Activated CD8-positive, alpha-beta T cell treated with anti-CD3 and anti-CD28 coated beads for 36 hours (primary cell): ENCODE results near the gene SNRNP70. TPM values are rescaled to one million over a fixed set of nuclear protein-coding genes. Genes with fewer than 3 reads are reported as not detected.
"Not testable (repeated sequence)": the region's sequence is repeated elsewhere in the genome, so short reads cannot be mapped to it uniquely, and the experiment has no call there.

Source experiments
- ATAC-seq: fragments of 200-7000 bp; cut with Tn5 transposase; one replicate; pipeline ENCODE4 v1.10.0; 2021; ENCODE audit warnings: mild to moderate bottlenecking, moderate library complexity
- CTCF ChIA-PET: fragments of 350-600 bp; sonication (Branson Sonifier 250); formaldehyde crosslinking; loops from one replicate; lab custom pipeline; 2021; ENCODE audit warnings: antibody characterized with exemption; lab: Charles Lee
- POLR2A ChIA-PET: fragments of 350-600 bp; sonication (Branson Sonifier 250); formaldehyde crosslinking; loops from one replicate; lab custom pipeline; 2021; ENCODE audit warnings: antibody characterized with exemption; lab: Charles Lee
- DNase-seq: peaks from one replicate; pipeline ENCODE4 v3.0.0-alpha.2; 2020
- H3K27ac Mint-ChIP-seq: one replicate; pipeline ENCODE4 v1.8.0; 2021; ENCODE audit warnings: mild to moderate bottlenecking, mixed read lengths
- H3K27me3 Mint-ChIP-seq: one replicate; pipeline ENCODE4 v1.8.0; 2021; ENCODE audit warnings: mixed read lengths
- H3K36me3 Mint-ChIP-seq: one replicate; pipeline ENCODE4 v1.8.0; 2021; ENCODE audit warnings: low read depth, mixed read lengths
- H3K4me1 Mint-ChIP-seq: one replicate; pipeline ENCODE4 v1.8.0; 2021; ENCODE audit warnings: low read depth, mixed read lengths
- H3K4me3 Mint-ChIP-seq: one replicate; pipeline ENCODE4 v1.8.0; 2021; ENCODE audit warnings: mild to moderate bottlenecking, moderate library complexity, mixed read lengths
- H3K9me3 Mint-ChIP-seq: one replicate; pipeline ENCODE4 v1.8.0; 2021; ENCODE audit warnings: mixed read lengths
- intact Hi-C: fragments of 100-400 bp; cut with micrococcal nuclease; formaldehyde crosslinking; loops from one replicate; pipeline ENCODE4 v1.10.0; 2022
- total RNA-seq, 2 experiments: library from RNA; stranded (reverse); gene quantifications; one replicate each; pipeline ENCODE4 v1.2.3, GENCODE V29; 2021
- TF ChIP-seq, protein P1 (sequence below): fragments of 200-600 bp; IDR thresholded peaks from one replicate; pipeline ENCODE4 v1.8.0; 2022; ENCODE audit warnings: antibody characterized with exemption, mild to moderate bottlenecking

SNRNP70 gene
- total RNA-seq, 2 experiments from 2014 or later: 187 to 188 TPM

DNA sequence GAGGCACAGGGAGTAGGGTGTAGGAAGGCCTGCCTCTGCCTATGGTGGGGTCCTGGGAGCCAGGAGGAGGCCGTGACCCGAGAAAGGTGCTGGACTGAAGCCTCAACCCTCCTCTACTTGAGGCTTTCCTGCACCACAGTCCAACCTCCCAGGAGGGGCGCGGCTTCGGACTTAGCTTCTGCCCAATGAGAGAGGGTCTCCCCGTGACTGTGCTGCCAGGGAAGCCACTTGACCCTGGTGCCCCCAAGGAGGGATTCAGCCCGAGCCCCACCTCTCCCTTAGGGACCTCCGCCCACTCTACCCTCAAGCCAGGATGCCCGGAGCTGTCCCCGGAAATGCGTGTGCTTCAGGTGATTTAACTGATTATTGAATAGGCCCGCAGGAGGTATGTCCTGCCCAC is 36.2 kb upstream of the SNRNP70 start, which contains the start of gene CGB8:
CGB8 (minus strand) TSS at position 101 of the 400 bp plus-strand sequence. CDS start 372 bp downstream, outside the sequence.
- CTCF ChIA-PET, H3K27me3 Mint-ChIP-seq, H3K36me3 Mint-ChIP-seq, DNase-seq, ATAC-seq, H3K9me3 Mint-ChIP-seq, H3K27ac Mint-ChIP-seq, intact Hi-C loops, POLR2A ChIA-PET, H3K4me3 Mint-ChIP-seq, H3K4me1 Mint-ChIP-seq: not testable (repeated sequence)

DNA sequence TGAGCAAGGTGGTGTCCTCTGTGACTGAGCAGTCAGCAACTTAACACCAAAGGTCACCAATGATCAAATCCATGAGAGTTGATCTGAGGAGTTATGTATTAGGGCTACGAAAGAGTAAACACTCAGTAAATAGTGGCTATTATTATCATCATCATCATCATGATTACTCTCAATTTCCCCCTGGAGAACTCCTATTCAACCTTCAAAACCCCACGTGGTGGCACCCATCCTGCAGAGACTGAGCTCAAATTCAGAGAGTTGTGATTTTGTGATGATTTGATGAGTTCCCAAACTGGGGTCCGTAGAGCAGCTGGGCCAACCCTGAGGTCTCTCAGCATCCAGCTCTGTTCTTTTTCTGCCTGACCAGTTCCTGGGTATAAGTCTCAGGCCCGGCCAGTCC is 35.4 kb upstream of the SNRNP70 start:
- CTCF ChIA-PET, H3K9me3 Mint-ChIP-seq, intact Hi-C loops, H3K27me3 Mint-ChIP-seq, H3K4me3 Mint-ChIP-seq, H3K4me1 Mint-ChIP-seq, POLR2A ChIA-PET, H3K36me3 Mint-ChIP-seq, DNase-seq, ATAC-seq, H3K27ac Mint-ChIP-seq: not testable (repeated sequence)

DNA sequence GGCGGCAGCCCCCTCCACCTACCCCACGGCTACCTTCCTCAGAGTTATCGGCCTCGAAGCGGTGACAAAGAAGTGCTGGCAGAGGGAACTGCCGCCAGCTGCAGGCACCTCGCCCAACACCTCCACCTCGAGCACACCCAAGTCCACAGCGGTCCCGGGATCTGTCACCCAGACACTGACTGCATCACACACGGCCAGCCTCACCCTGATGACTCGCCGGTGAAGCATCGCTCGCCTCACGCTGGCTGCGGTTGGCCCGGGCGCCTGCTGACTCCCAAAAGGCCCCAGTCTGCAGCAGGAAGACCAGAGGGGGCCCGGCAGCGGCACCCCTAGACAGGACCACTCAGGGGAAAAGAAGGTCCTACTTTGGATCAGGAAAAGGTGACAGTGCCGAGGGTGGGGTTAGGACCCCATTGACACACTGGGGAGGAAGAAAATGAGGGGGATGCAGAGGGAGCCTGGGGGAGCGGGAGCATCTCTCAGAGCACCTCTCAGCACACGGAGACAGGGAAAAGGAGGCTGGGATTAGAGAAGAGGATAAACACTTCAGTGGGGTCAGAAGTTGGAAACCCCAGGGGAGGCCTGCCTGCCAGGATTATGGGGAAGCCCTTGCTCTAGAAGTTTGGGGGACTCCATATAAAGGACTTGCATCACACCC is 34.7 kb upstream of the SNRNP70 start:
- H3K4me3 Mint-ChIP-seq, H3K27ac Mint-ChIP-seq, H3K4me1 Mint-ChIP-seq, POLR2A ChIA-PET, intact Hi-C loops, ATAC-seq, H3K36me3 Mint-ChIP-seq, H3K9me3 Mint-ChIP-seq, CTCF ChIA-PET, DNase-seq, H3K27me3 Mint-ChIP-seq: not testable (repeated sequence)

DNA sequence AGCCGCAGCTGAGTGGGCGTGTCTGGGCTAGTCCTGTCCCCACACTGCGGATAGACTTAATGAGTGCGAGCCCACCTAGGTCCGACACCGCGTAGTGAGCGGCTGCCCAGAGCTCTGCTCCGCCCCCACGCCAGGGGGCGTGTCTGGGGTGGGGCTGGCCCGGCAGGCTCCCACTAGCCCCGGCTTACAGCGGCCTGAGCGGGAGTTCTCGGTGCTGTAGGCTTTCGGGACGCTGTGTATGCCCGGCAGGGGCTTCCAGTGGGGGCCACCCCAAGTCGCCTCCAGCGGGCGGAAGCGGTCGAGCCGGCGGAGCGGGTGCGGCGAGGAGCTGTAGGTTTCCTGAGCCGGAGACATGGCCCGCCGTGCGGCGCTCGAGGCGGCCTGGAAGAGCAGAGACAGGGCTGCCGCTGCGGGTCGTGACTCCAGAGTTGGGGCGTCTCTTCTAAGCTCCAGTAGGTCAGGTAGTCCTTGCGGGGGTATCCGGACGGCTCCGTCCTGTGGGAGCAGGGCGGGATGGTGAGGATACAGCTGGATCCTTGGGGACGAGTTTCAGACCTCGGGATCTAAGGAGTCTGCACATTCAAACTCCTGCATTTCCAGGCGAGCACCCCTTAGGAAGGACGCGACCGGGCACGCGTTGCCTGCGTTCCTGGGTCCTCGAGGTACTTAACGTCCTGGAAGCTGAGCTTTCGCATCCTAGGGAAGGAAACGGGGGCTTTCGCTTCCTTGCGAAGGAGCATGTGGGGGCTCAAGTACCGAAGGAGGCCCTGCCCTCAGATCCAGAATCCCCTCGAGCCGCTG is 28.9 kb upstream of the SNRNP70 start:
- intact Hi-C loops: no loop called here
- Mint-ChIP-seq H3K4me1 (peaks cover 18% of the 10 kb centered on the region), H3K27ac (no peak overlapping the region), H3K36me3 (no peaks in the 10 kb centered on the region), H3K27me3 (peaks cover 38% of the 10 kb centered on the region), H3K4me3 (peak overlapping the region; percentile 55), H3K9me3 (no peaks in the 10 kb centered on the region)
- POLR2A ChIA-PET: no interaction called here
- TF ChIP-seq, protein P1, sequence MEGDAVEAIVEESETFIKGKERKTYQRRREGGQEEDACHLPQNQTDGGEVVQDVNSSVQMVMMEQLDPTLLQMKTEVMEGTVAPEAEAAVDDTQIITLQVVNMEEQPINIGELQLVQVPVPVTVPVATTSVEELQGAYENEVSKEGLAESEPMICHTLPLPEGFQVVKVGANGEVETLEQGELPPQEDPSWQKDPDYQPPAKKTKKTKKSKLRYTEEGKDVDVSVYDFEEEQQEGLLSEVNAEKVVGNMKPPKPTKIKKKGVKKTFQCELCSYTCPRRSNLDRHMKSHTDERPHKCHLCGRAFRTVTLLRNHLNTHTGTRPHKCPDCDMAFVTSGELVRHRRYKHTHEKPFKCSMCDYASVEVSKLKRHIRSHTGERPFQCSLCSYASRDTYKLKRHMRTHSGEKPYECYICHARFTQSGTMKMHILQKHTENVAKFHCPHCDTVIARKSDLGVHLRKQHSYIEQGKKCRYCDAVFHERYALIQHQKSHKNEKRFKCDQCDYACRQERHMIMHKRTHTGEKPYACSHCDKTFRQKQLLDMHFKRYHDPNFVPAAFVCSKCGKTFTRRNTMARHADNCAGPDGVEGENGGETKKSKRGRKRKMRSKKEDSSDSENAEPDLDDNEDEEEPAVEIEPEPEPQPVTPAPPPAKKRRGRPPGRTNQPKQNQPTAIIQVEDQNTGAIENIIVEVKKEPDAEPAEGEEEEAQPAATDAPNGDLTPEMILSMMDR: no peak
- CTCF ChIA-PET: interaction anchor here (1.1 to 2.3 kb wide), 3 partner anchors 18 to 63 kb away, joined by 3 to 8 read pairs (median 6); partner anchors contain the start of genes GYS1 and RUVBL2
- peak; percentile 74 for ATAC-seq
- peak; percentile 69 for DNase-seq

DNA sequence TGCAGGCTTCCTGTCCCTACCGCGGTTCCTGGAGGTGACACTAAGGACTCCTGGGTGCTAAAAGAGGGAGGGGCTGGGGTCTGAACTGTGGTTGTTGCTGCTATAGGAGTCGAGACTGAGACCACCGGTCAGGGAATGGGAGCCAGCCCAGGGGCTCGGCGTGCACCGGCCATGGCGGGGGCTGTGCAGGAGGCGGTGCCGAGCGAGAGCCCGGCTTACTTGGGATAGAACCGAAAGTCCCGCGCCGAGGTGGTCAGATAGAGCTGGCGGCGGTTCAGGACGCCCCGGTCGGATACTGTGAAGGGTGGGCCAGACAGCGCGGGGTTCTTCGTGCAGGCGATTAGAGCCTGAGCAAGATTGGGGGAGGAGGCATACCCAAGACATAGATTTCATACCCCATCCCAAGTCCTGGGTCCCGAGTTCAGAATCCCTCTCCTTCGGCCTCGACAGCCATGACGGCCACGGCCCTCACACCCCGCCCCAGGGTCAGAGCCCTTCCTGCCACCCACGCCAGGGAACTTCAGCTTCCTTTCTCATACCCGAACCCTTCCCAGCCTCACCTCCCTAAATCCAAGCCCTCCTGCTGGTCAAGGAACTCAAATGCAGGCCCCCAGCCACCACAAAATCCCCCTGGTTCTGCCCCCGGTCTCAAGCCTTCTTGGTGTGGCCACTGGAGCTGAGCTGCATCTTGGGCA is 28.2 kb upstream of the SNRNP70 start:
- H3K4me1 Mint-ChIP-seq: peaks cover 18% of the 10 kb centered on the region
- H3K27ac Mint-ChIP-seq, H3K9me3 Mint-ChIP-seq, intact Hi-C loops, DNase-seq, H3K36me3 Mint-ChIP-seq, ATAC-seq: not testable (repeated sequence)
- peaks cover 39% of the 10 kb centered on the region for H3K27me3 Mint-ChIP-seq
- POLR2A ChIA-PET: interaction anchor here (1.3 kb wide), 1 partner anchor 267 kb away, joined by 3 read pairs; no protein-coding TSS in a partner anchor
- CTCF ChIA-PET: interaction anchor here (0.8 to 2.3 kb wide), 8 partner anchors 13 to 142 kb away, joined by 3 to 8 read pairs (median 4); partner anchors contain the start of genes GYS1 and RUVBL2
- peak overlapping the region; percentile 55 for H3K4me3 Mint-ChIP-seq

DNA sequence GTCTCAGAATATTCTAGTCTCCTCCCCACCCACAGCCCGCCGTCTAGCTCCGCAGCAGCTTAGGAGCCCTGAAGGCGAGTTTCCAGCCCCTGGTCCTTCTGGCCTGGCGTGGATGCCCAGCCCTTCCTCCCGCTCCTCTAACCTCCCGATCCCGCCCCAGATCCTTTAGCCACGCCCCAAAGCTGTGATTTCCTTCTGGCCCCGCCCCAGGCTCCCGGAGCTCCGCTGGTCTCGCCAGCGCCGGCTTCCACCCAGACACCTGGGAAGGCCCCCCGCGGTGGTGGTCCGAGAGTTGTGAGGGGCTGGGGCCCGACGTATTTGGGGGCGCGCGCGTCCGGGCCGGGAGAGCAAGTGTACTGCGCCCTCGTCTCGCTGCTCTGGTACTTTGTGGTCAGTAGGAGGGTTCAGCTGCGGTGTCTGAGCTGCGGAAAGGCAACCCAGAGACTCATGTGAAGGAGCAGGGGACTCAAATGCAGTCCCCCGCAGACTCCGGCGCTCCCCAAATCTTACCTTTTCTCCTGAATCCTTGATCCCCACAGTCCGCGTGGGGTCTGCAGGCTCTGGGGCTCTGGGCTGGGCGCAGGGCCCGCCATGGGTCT is 27.5 kb upstream of the SNRNP70 start, which contains the start of gene CGB7:
CGB7 (minus strand) TSS at position 114 of the 599 bp plus-strand sequence. CDS start 2,374 bp downstream, outside the sequence.
- Mint-ChIP-seq H3K4me3 (peak within 1 kb of the TSS; percentile 55), H3K27me3 (peaks cover 39% of the 10 kb centered on the region), H3K27ac (no peak within 1 kb of the TSS), H3K9me3 (no peaks in the 10 kb centered on the region), H3K4me1 (peaks cover 18% of the 10 kb centered on the region), H3K36me3 (no peaks in the 10 kb centered on the region)
- ATAC-seq (no peak), DNase-seq (peak; percentile 38)
- TF ChIP-seq, protein P1: no peak
- ChIA-PET POLR2A (interaction anchor here (1.3 to 2.1 kb wide), 2 partner anchors 48 to 267 kb away, joined by 3 to 5 read pairs; no protein-coding TSS in a partner anchor), CTCF (interaction anchor here (0.8 to 2.3 kb wide), 6 partner anchors 12 to 141 kb away, joined by 3 to 8 read pairs (median 4); partner anchors contain the start of genes GYS1 and RUVBL2)
- intact Hi-C loops: no loop called here
